Measurements from ENCODE around the gene PIN4.

GRCh38 chrX:72182924-72183323 lies 1.4 kb downstream of the PIN4 start:
- no peak for TF ChIP-seq POLR2A (IDR thresholded peaks at IDR 0.05)
- TF ChIP-seq, protein P1, sequence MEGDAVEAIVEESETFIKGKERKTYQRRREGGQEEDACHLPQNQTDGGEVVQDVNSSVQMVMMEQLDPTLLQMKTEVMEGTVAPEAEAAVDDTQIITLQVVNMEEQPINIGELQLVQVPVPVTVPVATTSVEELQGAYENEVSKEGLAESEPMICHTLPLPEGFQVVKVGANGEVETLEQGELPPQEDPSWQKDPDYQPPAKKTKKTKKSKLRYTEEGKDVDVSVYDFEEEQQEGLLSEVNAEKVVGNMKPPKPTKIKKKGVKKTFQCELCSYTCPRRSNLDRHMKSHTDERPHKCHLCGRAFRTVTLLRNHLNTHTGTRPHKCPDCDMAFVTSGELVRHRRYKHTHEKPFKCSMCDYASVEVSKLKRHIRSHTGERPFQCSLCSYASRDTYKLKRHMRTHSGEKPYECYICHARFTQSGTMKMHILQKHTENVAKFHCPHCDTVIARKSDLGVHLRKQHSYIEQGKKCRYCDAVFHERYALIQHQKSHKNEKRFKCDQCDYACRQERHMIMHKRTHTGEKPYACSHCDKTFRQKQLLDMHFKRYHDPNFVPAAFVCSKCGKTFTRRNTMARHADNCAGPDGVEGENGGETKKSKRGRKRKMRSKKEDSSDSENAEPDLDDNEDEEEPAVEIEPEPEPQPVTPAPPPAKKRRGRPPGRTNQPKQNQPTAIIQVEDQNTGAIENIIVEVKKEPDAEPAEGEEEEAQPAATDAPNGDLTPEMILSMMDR (IDR thresholded peaks at IDR 0.05): no peak

All from body of pancreas (tissue), 4 donors.